HepG2 (cell line): ENCODE measurements around the gene SLC25A45. TPM values are rescaled to one million over a fixed set of nuclear protein-coding genes. Genes with fewer than 3 reads are reported as not detected.

ENCODE experiments used
- ARID3A ChIP-seq: IDR thresholded peaks from 2 replicates; pipeline ENCODE4 v1.6.1; 2012; ENCODE audit warnings: low read depth, low read length, improper control_type of control experiment
- ASH2L ChIP-seq: fragments of 300-600, 200-600 bp; sonication (generic); IDR thresholded peaks from 2 replicates; pipeline ENCODE4 v1.7.0; 2017; ENCODE audit warnings: low read depth, mild to moderate bottlenecking, moderate library complexity, mixed read lengths, low read length; ENCODE audit not compliant: insufficient read length
- BHLHE40 ChIP-seq: IDR thresholded peaks from 2 replicates; pipeline ENCODE4 v1.6.1; 2011; ENCODE audit warnings: low read length, improper control_type of control experiment
- ELK4 ChIP-seq: sonication (generic); formaldehyde crosslinking; IDR thresholded peaks from 2 replicates; pipeline ENCODE4 v1.9.0; 2021; ENCODE audit warnings: missing genetic modification reagents, borderline replicate concordance
- GTF2F1 ChIP-seq: fragments of 150-350 bp; IDR thresholded peaks from 2 replicates; pipeline ENCODE4 v1.6.1; 2014; ENCODE audit warnings: low read length
- HMGA1 ChIP-seq: sonication (generic); formaldehyde crosslinking; conservative IDR thresholded peaks from 2 replicates; pipeline ENCODE4 v1.4.0; 2020; ENCODE audit warnings: missing genetic modification reagents
- HOMEZ ChIP-seq: IDR thresholded peaks from 2 replicates; pipeline ENCODE4 v1.6.1; 2016; ENCODE audit warnings: low read depth
- ISL2 ChIP-seq: sonication (generic); formaldehyde crosslinking; IDR thresholded peaks from 2 replicates; pipeline ENCODE4 v1.5.0; 2020; ENCODE audit warnings: missing genetic modification reagents
- KMT2A ChIP-seq: sonication (generic); formaldehyde crosslinking; IDR thresholded peaks from 2 replicates; pipeline ENCODE4 v1.4.0; 2020; ENCODE audit warnings: missing genetic modification reagents
- NFIB ChIP-seq: sonication (generic); formaldehyde crosslinking; IDR thresholded peaks from 2 replicates; pipeline ENCODE4 v1.9.0; 2021; ENCODE audit warnings: missing genetic modification reagents, mild to moderate bottlenecking, borderline replicate concordance
- RNF219 ChIP-seq: sonication (generic); formaldehyde crosslinking; IDR thresholded peaks from 2 replicates; pipeline ENCODE4 v1.5.0; 2020; ENCODE audit warnings: mild to moderate bottlenecking, missing genetic modification reagents
- RXRA ChIP-seq: sonication (generic); formaldehyde crosslinking; IDR thresholded peaks from 2 replicates; pipeline ENCODE4 v1.5.1; 2020; ENCODE audit warnings: missing genetic modification reagents
- SETDB1 ChIP-seq: sonication (generic); formaldehyde crosslinking; IDR thresholded peaks from 2 replicates; pipeline ENCODE4 v1.5.1; 2020; ENCODE audit warnings: missing genetic modification reagents, mild to moderate bottlenecking, borderline replicate concordance
- SMAD3 ChIP-seq: sonication (generic); formaldehyde crosslinking; IDR thresholded peaks from 2 replicates; pipeline ENCODE4 v1.4.0; 2020; ENCODE audit warnings: missing genetic modification reagents
- TEAD3 ChIP-seq: optimal IDR thresholded peaks from 2 replicates; pipeline ENCODE3; 2016; ENCODE audit warnings: borderline replicate concordance
- ZC3H13 ChIP-seq: sonication (generic); formaldehyde crosslinking; IDR thresholded peaks from 2 replicates; pipeline ENCODE4 v1.8.1; 2023; ENCODE audit warnings: mild to moderate bottlenecking, missing genetic modification reagents, moderate library complexity
- ZNF333 ChIP-seq: sonication (generic); formaldehyde crosslinking; IDR thresholded peaks from 2 replicates; pipeline ENCODE4 v1.4.0; 2020; ENCODE audit warnings: mild to moderate bottlenecking, missing genetic modification reagents, borderline replicate concordance
- ZNF558 ChIP-seq: sonication (generic); formaldehyde crosslinking; IDR thresholded peaks from 2 replicates; pipeline ENCODE4 v1.9.0; 2022; ENCODE audit warnings: mild to moderate bottlenecking, missing genetic modification reagents, borderline replicate concordance
- ZNF574 ChIP-seq: sonication (generic); formaldehyde crosslinking; IDR thresholded peaks from 2 replicates; pipeline ENCODE4 v1.4.0; 2020; ENCODE audit warnings: missing genetic modification reagents
- ZNF788 ChIP-seq: sonication (generic); formaldehyde crosslinking; IDR thresholded peaks from 2 replicates; pipeline ENCODE4 v1.5.0; 2020; ENCODE audit warnings: mild to moderate bottlenecking, missing genetic modification reagents, borderline replicate concordance
- polyA plus RNA-seq, 8 experiments: library from polyadenylated mRNA; depleted of rRNA in 3 of 8; stranded (reverse) in 7 of 8; unstranded in 1 of 8; fragments of >200 nt; fragmentation: Illumina TruSeq in 4 of 8; extraction: Trizol in 4 of 8; gene quantifications; 2 replicates each; pipeline versions ENCODE4 v1.2.1 to v1.2.3, GENCODE V29; 2011 to 2016; ENCODE audit warnings: low read depth in 4 of 8, missing spikeins in 1 of 8, mixed read lengths in 1 of 8; ENCODE audit not compliant: insufficient read depth in 1 of 8
- total RNA-seq, 5 experiments: library from RNA; depleted of rRNA; stranded (reverse); fragments of >200 nt; fragmentation: Illumina TruSeq; extraction: Trizol; gene quantifications; 2 replicates each; pipeline ENCODE4 v1.2.3, GENCODE V29; 2016; ENCODE audit warnings: low read depth in 1 of 5

SLC25A45 gene
- total and polyA plus RNA-seq, 2 of the 13 experiments (the other 11 are each of a cell fraction or from before 2014, with no cell fraction given) = 1.2 to 3.4 TPM

- no peak for TF ChIP-seq HMGA1
- TF ChIP-seq NFIB (CRISPR knock-in tag) = no peak
- peak; percentile 69 for TF ChIP-seq ZNF574 (CRISPR knock-in tag)
- no peak for TF ChIP-seq GTF2F1
- 0 out of 2 replicates have a peak, but pooled peaks have one; percentile 48 for TF ChIP-seq ZNF788
- TF ChIP-seq HOMEZ (CRISPR knock-in tag) = no peak
- TF ChIP-seq SETDB1 (CRISPR knock-in tag) = no peak
- TF ChIP-seq KMT2A (CRISPR knock-in tag) = no peak; the same call in 1 of the 2 replicates
- no peak for TF ChIP-seq SMAD3 (CRISPR knock-in tag)
- peak; percentile 43 for TF ChIP-seq ASH2L
- no peak for TF ChIP-seq RNF219 (CRISPR knock-in tag)
- 0 out of 2 replicates have a peak, but pooled peaks have one; percentile 44 for TF ChIP-seq ZC3H13 (CRISPR knock-in tag)
- peak; percentile 96 for TF ChIP-seq RXRA (CRISPR knock-in tag)
- peak; percentile 47 for TF ChIP-seq TEAD3 (CRISPR knock-in tag)
- TF ChIP-seq ARID3A = peak; percentile 78; the same call in 1 of the 2 replicates
- no peak for TF ChIP-seq ELK4 (CRISPR knock-in tag)
- peak; percentile 56; the same call in 1 of the 2 replicates for TF ChIP-seq ISL2
- TF ChIP-seq BHLHE40 = no peak
- TF ChIP-seq ZNF558 (CRISPR knock-in tag) = no peak
- no peak for TF ChIP-seq ZNF333 (CRISPR knock-in tag)
Observed at GRCh38 chr11:65357856-65358356, 24.5 kb downstream of the SLC25A45 start (continued).
